GM18511 (cell line): ENCODE data around the gene CACNA1H.

Source experiments
- ATAC-seq: cut with Tn5 transposase; IDR thresholded peaks from one replicate; pipeline ENCODE4 v1.9.1; 2021; ENCODE audit warnings: mild to moderate bottlenecking, moderate library complexity; ENCODE audit not compliant: unreplicated experiment

The CACNA1H gene

GRCh38 chr16:1152651-1153259 lies at the start of gene CACNA1H:
Gene CACNA1H (plus strand): TSS chr16:1153106. CDS start chr16:1153738, 632 bp downstream.
- no peak for ATAC-seq

GRCh38 chr16:1103636-1103980 lies 49.3 kb upstream of the CACNA1H start:
- ATAC-seq = no peak

- no peak for ATAC-seq
Measured at GRCh38 chr16:1105888-1106620, 46.9 kb upstream of the CACNA1H start.

- ATAC-seq = no peak
Measured at GRCh38 chr16:1106659-1107058, 46.2 kb upstream of the CACNA1H start.

GRCh38 chr16:1107141-1107540 lies 45.8 kb upstream of the CACNA1H start:
- no peak for ATAC-seq

- no peak for ATAC-seq
Measured at GRCh38 chr16:1107731-1108130, 45.2 kb upstream of the CACNA1H start.

- ATAC-seq = no peak
Measured at GRCh38 chr16:1108299-1109252, 44.3 kb upstream of the CACNA1H start.

- ATAC-seq = no peak
Measured at GRCh38 chr16:1109648-1110047, 43.3 kb upstream of the CACNA1H start.

- ATAC-seq = no peak
Measured at GRCh38 chr16:1112506-1113184, 40.3 kb upstream of the CACNA1H start.

GRCh38 chr16:1113489-1113888 lies 39.4 kb upstream of the CACNA1H start:
- no peak for ATAC-seq

- no peak for ATAC-seq
Measured at GRCh38 chr16:1113889-1114526, 38.9 kb upstream of the CACNA1H start.

GRCh38 chr16:1116693-1117077 lies 36.2 kb upstream of the CACNA1H start:
- ATAC-seq = no peak

GRCh38 chr16:1117176-1117900 lies 35.6 kb upstream of the CACNA1H start:
- no peak for ATAC-seq

- ATAC-seq = no peak
Measured at GRCh38 chr16:1117926-1118325, 35.0 kb upstream of the CACNA1H start.

GRCh38 chr16:1119129-1119528 lies 33.8 kb upstream of the CACNA1H start:
- ATAC-seq = no peak

GRCh38 chr16:1119766-1120576 lies 32.9 kb upstream of the CACNA1H start:
- ATAC-seq = no peak

GRCh38 chr16:1120577-1120941 lies 32.3 kb upstream of the CACNA1H start:
- ATAC-seq = no peak

- ATAC-seq = no peak
Measured at GRCh38 chr16:1121009-1121408, 31.9 kb upstream of the CACNA1H start.
